M059J (cell line): Measurements from ENCODE around the gene ZNF780B. TPM values are rescaled to one million over a fixed set of nuclear protein-coding genes. Genes with fewer than 3 reads are reported as not detected.
"Not testable (repeated sequence)": the region's sequence is repeated elsewhere in the genome, so short reads cannot be mapped to it uniquely, and the experiment has no call there.

Experiments
- DNase-seq: peaks from one replicate; pipeline ENCODE4 v3.0.0-alpha.2; 2012; ENCODE audit warnings: low read depth
- total RNA-seq: library from RNA; depleted of rRNA; stranded (reverse); fragments of >200 nt; shearing (Covaris generic); gene quantifications from 2 replicates; pipeline ENCODE4 v1.2.3, GENCODE V29; 2014

ZNF780B gene
- total RNA-seq, 1 experiment from 2014 or later, result 4.5 TPM

- DNase-seq, result not testable (repeated sequence)
These were observed 18.0 kb downstream of the ZNF780B start for GRCh38 chr19:40038047-40038446.

GRCh38 chr19:40035996-40036395, 20.0 kb downstream of the ZNF780B start:
- peak; percentile 6 for DNase-seq

GRCh38 chr19:40033989-40034560, 22.0 kb downstream of the ZNF780B start:
- DNase-seq, result no peak

GRCh38 chr19:40026597-40026970, 29.4 kb downstream of the ZNF780B start:
- no peak for DNase-seq

GRCh38 chr19:40025938-40026596, 30.0 kb downstream of the ZNF780B start:
- no peak for DNase-seq

- DNase-seq, result no peak
These were observed 32.1 kb downstream of the ZNF780B start for GRCh38 chr19:40023969-40024368.

- DNase-seq, result no peak
These were observed 42.0 kb downstream of the ZNF780B start for GRCh38 chr19:40013991-40014390.

- no peak for DNase-seq
These were observed 46.4 kb downstream of the ZNF780B start for GRCh38 chr19:40009674-40010073.

GRCh38 chr19:40006273-40006691, 49.7 kb downstream of the ZNF780B start:
- peak; percentile 94 for DNase-seq

- peak; percentile 15 for DNase-seq
These were observed 50.2 kb downstream of the ZNF780B start for GRCh38 chr19:40005691-40006272.

- peak; percentile 25 for DNase-seq
These were observed 57.5 kb downstream of the ZNF780B start for GRCh38 chr19:39998501-39998900.

- DNase-seq, result no peak
These were observed 58.3 kb downstream of the ZNF780B start for GRCh38 chr19:39997638-39998216.

GRCh38 chr19:39996811-39997637, 59.0 kb downstream of the ZNF780B start, which contains the start of gene ZNF546:
TSS of gene ZNF546 (plus strand) at chr19:39997060. CDS start at chr19:39998327, 1,267 bp downstream.
- peak; percentile 90 for DNase-seq

- peak; percentile 86 for DNase-seq
These were observed 59.7 kb downstream of the ZNF780B start for GRCh38 chr19:39996218-39996810.

GRCh38 chr19:39995794-39996193, 60.2 kb downstream of the ZNF780B start:
- DNase-seq, result no peak

- DNase-seq, result no peak
These were observed 61.7 kb downstream of the ZNF780B start for GRCh38 chr19:39994361-39994760.

- DNase-seq, result no peak
These were observed 62.4 kb downstream of the ZNF780B start for GRCh38 chr19:39993605-39994004.

GRCh38 chr19:39987596-39987995, 68.4 kb downstream of the ZNF780B start:
- no peak for DNase-seq

- DNase-seq, result no peak
These were observed 68.9 kb downstream of the ZNF780B start for GRCh38 chr19:39987167-39987566.

GRCh38 chr19:39986643-39987042, 69.4 kb downstream of the ZNF780B start:
- DNase-seq, result no peak

GRCh38 chr19:39983695-39984300, 72.2 kb downstream of the ZNF780B start:
- DNase-seq, result no peak
